HepG2 (cell line): ENCODE results near the gene SYS1. TPM values are rescaled to one million over a fixed set of nuclear protein-coding genes. Genes with fewer than 3 reads are reported as not detected.

Source experiments
- ADNP ChIP-seq: sonication (generic); formaldehyde crosslinking; IDR thresholded peaks from 2 replicates; pipeline ENCODE4 v1.4.0; 2020; ENCODE audit warnings: missing genetic modification reagents
- CEBPZ ChIP-seq: IDR thresholded peaks from 2 replicates; pipeline ENCODE4 v1.6.1; 2012; ENCODE audit warnings: low read length, improper control_type of control experiment
- FLYWCH1 ChIP-seq: sonication (generic); formaldehyde crosslinking; IDR thresholded peaks from 2 replicates; pipeline ENCODE4 v1.8.1; 2023; ENCODE audit warnings: mild to moderate bottlenecking, missing genetic modification reagents
- GATA4 ChIP-seq: sonication (generic); IDR thresholded peaks from 2 replicates; pipeline ENCODE4 v1.6.1; 2016; ENCODE audit warnings: antibody characterized with exemption, low read depth, borderline replicate concordance
- GATAD2A ChIP-seq: IDR thresholded peaks from 2 replicates; pipeline ENCODE4 v1.6.1; 2016
- HOXA5 ChIP-seq: sonication (generic); formaldehyde crosslinking; IDR thresholded peaks from 2 replicates; pipeline ENCODE4 v1.4.0; 2020; ENCODE audit warnings: missing genetic modification reagents
- MEIS1 ChIP-seq: sonication (generic); formaldehyde crosslinking; IDR thresholded peaks from 2 replicates; pipeline ENCODE4 v1.9.0; 2021; ENCODE audit warnings: mild to moderate bottlenecking, missing genetic modification reagents, moderate library complexity, borderline replicate concordance
- MEIS2 ChIP-seq: sonication (generic); formaldehyde crosslinking; IDR thresholded peaks from 2 replicates; pipeline ENCODE4 v1.9.0; 2021; ENCODE audit warnings: mild to moderate bottlenecking, missing genetic modification reagents
- NFKBIZ ChIP-seq: IDR thresholded peaks from 2 replicates; pipeline ENCODE4 v1.6.1; 2018; ENCODE audit warnings: missing genetic modification reagents, missing compliant biosample characterization
- PRDM10 ChIP-seq: sonication (generic); formaldehyde crosslinking; IDR thresholded peaks from 2 replicates; pipeline ENCODE4 v1.4.0; 2020; ENCODE audit warnings: low read depth, missing genetic modification reagents
- REL ChIP-seq: sonication (generic); formaldehyde crosslinking; conservative IDR thresholded peaks from 2 replicates; pipeline ENCODE4 v1.8.0; 2022; ENCODE audit warnings: mild to moderate bottlenecking, missing genetic modification reagents, moderate library complexity
- RFXAP ChIP-seq: sonication (generic); formaldehyde crosslinking; IDR thresholded peaks from 2 replicates; pipeline ENCODE4 v1.4.0; 2020; ENCODE audit warnings: missing genetic modification reagents, borderline replicate concordance
- SIN3A ChIP-seq: IDR thresholded peaks from 2 replicates; pipeline ENCODE4 v1.6.1; 2011; ENCODE audit warnings: low read depth, mild to moderate bottlenecking, control low read depth, low read length, borderline replicate concordance
- THAP11 ChIP-seq: IDR thresholded peaks from 2 replicates; pipeline ENCODE4 v1.6.1; 2016; ENCODE audit warnings: missing biosample characterization, missing genetic modification reagents
- YEATS4 ChIP-seq: sonication (generic); formaldehyde crosslinking; IDR thresholded peaks from 2 replicates; pipeline ENCODE4 v1.4.0; 2020; ENCODE audit warnings: missing genetic modification reagents, borderline replicate concordance
- ZNF501 ChIP-seq: sonication (generic); formaldehyde crosslinking; IDR thresholded peaks from 2 replicates; pipeline ENCODE4 v1.5.1; 2020; ENCODE audit warnings: mild to moderate bottlenecking, moderate library complexity, missing genetic modification reagents
- ZNF510 ChIP-seq: sonication (generic); formaldehyde crosslinking; IDR thresholded peaks from 2 replicates; pipeline ENCODE4 v1.4.0; 2020; ENCODE audit warnings: low read depth, mild to moderate bottlenecking, missing genetic modification reagents
- ZNF572 ChIP-seq: sonication (generic); formaldehyde crosslinking; IDR thresholded peaks from 2 replicates; pipeline ENCODE4 v1.5.1; 2020; ENCODE audit warnings: mild to moderate bottlenecking, missing genetic modification reagents
- ZNF800 ChIP-seq: sonication (generic); formaldehyde crosslinking; IDR thresholded peaks from 2 replicates; pipeline ENCODE4 v1.4.0; 2020; ENCODE audit warnings: missing genetic modification reagents
- polyA plus RNA-seq, 8 experiments: library from polyadenylated mRNA; depleted of rRNA in 3 of 8; stranded (reverse) in 7 of 8; unstranded in 1 of 8; fragments of >200 nt; fragmentation: Illumina TruSeq in 4 of 8; extraction: Trizol in 4 of 8; gene quantifications; 2 replicates each; pipeline versions ENCODE4 v1.2.1 to v1.2.3, GENCODE V29; 2011 to 2016; ENCODE audit warnings: low read depth in 4 of 8, missing spikeins in 1 of 8, mixed read lengths in 1 of 8; ENCODE audit not compliant: insufficient read depth in 1 of 8
- total RNA-seq, 5 experiments: library from RNA; depleted of rRNA; stranded (reverse); fragments of >200 nt; fragmentation: Illumina TruSeq; extraction: Trizol; gene quantifications; 2 replicates each; pipeline ENCODE4 v1.2.3, GENCODE V29; 2016; ENCODE audit warnings: low read depth in 1 of 5

SYS1 gene
- total and polyA plus RNA-seq, 2 of the 13 experiments (the other 11 are each of a cell fraction or from before 2014, with no cell fraction given), result 38.3 to 65.6 TPM

GRCh38 chr20:45362804-45363610 is at the start of gene SYS1 (continued):
- TF ChIP-seq CEBPZ, result no peak
- TF ChIP-seq MEIS2 (CRISPR knock-in tag), result peak; percentile 17; the same call in 1 of the 2 replicates
- TF ChIP-seq SIN3A, result peak; percentile 100
- TF ChIP-seq PRDM10 (CRISPR knock-in tag), result peak; percentile 100
- TF ChIP-seq YEATS4 (CRISPR knock-in tag), result peak; percentile 97
- peak; percentile 27; the same call in 1 of the 2 replicates for TF ChIP-seq RFXAP (CRISPR knock-in tag)
- peak; percentile 53; the same call in 1 of the 2 replicates for TF ChIP-seq GATA4
- no peak for TF ChIP-seq FLYWCH1 (CRISPR knock-in tag)
- TF ChIP-seq ADNP (CRISPR knock-in tag), result no peak
- TF ChIP-seq ZNF800 (CRISPR knock-in tag), result peak; percentile 75; the same call in 1 of the 2 replicates
- peak; percentile 90; the same call in 1 of the 2 replicates for TF ChIP-seq HOXA5 (CRISPR knock-in tag)
- TF ChIP-seq REL (CRISPR knock-in tag), result no peak
- TF ChIP-seq ZNF501 (CRISPR knock-in tag), result peak; percentile 100
- TF ChIP-seq ZNF510 (CRISPR knock-in tag), result peak; percentile 96
- peak; percentile 96 for TF ChIP-seq THAP11 (CRISPR knock-in tag)
- peak; percentile 100 for TF ChIP-seq ZNF572 (CRISPR knock-in tag)
- peak; percentile 83; the same call in 1 of the 2 replicates for TF ChIP-seq NFKBIZ (CRISPR knock-in tag)
- TF ChIP-seq GATAD2A (CRISPR knock-in tag), result peak; percentile 73
- peak; percentile 98; the same call in 1 of the 2 replicates for TF ChIP-seq MEIS1 (CRISPR knock-in tag)
